ENCODE measurements around the gene IL17D. TPM values are rescaled to one million over a fixed set of nuclear protein-coding genes. Genes with fewer than 3 reads are reported as not detected.

Gene IL17D
- total and polyA plus RNA-seq, 2 experiments from 2014 or later = 1.6 to 2.3 TPM

DNA sequence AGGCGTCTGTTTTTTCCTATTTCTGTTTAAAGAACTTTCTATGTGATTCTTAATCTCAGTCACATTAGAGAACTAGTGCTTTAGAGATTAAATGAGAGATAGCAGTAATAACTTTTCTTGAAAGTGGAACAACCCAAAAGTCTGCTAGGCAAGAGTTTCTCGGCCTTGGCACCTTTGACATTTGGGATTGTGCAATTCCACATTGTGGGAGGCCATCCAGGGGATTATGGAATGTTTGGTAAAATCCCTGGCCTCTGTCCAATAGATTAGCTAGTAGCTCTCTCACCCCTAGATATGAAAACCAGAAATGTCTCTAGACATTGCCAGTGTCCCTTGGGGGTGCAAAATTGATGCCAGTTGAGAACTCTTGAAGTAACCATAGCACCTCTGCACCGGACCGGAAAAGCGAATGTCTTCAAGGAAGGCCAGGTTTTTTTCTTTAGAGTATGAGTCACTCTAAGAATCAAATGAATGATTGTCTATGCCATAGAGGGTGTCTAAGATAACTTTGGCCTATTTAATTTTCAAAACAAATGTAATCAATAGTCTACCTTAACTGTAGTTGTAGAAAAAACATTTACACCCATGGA lies 45.0 kb upstream of the IL17D start (continued):
- TF ChIP-seq, protein P1, sequence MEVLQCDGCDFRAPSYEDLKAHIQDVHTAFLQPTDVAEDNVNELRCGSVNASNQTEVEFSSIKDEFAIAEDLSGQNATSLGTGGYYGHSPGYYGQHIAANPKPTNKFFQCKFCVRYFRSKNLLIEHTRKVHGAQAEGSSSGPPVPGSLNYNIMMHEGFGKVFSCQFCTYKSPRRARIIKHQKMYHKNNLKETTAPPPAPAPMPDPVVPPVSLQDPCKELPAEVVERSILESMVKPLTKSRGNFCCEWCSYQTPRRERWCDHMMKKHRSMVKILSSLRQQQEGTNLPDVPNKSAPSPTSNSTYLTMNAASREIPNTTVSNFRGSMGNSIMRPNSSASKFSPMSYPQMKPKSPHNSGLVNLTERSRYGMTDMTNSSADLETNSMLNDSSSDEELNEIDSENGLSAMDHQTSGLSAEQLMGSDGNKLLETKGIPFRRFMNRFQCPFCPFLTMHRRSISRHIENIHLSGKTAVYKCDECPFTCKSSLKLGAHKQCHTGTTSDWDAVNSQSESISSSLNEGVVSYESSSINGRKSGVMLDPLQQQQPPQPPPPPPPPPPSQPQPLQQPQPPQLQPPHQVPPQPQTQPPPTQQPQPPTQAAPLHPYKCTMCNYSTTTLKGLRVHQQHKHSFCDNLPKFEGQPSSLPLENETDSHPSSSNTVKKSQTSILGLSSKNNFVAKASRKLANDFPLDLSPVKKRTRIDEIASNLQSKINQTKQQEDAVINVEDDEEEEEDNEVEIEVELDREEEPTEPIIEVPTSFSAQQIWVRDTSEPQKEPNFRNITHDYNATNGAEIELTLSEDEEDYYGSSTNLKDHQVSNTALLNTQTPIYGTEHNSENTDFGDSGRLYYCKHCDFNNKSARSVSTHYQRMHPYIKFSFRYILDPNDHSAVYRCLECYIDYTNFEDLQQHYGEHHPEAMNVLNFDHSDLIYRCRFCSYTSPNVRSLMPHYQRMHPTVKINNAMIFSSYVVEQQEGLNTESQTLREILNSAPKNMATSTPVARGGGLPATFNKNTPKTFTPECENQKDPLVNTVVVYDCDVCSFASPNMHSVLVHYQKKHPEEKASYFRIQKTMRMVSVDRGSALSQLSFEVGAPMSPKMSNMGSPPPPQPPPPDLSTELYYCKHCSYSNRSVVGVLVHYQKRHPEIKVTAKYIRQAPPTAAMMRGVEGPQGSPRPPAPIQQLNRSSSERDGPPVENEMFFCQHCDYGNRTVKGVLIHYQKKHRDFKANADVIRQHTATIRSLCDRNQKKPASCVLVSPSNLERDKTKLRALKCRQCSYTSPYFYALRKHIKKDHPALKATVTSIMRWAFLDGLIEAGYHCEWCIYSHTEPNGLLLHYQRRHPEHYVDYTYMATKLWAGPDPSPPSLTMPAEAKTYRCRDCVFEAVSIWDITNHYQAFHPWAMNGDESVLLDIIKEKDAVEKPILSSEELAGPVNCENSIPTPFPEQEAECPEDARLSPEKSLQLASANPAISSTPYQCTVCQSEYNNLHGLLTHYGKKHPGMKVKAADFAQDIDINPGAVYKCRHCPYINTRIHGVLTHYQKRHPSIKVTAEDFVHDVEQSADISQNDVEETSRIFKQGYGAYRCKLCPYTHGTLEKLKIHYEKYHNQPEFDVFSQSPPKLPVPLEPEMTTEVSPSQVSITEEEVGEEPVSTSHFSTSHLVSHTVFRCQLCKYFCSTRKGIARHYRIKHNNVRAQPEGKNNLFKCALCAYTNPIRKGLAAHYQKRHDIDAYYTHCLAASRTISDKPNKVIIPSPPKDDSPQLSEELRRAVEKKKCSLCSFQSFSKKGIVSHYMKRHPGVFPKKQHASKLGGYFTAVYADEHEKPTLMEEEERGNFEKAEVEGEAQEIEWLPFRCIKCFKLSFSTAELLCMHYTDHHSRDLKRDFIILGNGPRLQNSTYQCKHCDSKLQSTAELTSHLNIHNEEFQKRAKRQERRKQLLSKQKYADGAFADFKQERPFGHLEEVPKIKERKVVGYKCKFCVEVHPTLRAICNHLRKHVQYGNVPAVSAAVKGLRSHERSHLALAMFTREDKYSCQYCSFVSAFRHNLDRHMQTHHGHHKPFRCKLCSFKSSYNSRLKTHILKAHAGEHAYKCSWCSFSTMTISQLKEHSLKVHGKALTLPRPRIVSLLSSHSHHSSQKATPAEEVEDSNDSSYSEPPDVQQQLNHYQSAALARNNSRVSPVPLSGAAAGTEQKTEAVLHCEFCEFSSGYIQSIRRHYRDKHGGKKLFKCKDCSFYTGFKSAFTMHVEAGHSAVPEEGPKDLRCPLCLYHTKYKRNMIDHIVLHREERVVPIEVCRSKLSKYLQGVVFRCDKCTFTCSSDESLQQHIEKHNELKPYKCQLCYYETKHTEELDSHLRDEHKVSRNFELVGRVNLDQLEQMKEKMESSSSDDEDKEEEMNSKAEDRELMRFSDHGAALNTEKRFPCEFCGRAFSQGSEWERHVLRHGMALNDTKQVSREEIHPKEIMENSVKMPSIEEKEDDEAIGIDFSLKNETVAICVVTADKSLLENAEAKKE (CRISPR knock-in tag; IDR thresholded peaks at IDR 0.05) = no peak

DNA sequence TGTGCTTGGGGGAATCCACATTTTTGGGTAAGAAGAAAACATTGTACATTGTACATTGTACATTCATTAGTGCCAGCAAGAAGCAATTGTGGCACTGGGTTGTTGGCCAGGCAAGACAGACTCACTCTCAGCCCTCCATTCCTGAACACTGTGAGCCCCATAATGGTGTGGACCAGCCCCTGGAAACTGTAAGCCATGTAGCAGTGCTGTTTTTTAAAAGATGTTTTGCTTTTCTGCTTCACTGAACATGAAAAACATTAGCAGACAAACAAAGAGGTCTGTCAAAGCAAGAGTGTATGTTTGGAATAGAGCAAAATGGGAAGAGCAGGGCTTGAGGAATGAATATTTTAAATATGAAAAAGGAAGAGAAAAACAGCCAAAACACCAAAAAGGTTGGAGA lies 39.1 kb upstream of the IL17D start:
- H3K4me3 Mint-ChIP-seq = no peak overlapping the region
- H3K27me3 Mint-ChIP-seq (ENCODE audit: insufficient read depth, low read depth, poor library complexity) = no peaks in the 10 kb centered on the region
- no peak overlapping the region for H3K4me3 ChIP-seq
- no peak overlapping the region for H3K4me2 ChIP-seq
- H3K9me3 Mint-ChIP-seq = no peaks in the 10 kb centered on the region; the same call in 2 of the 3 replicates
- H3K27ac Mint-ChIP-seq = no peak overlapping the region
- H3K27me3 ChIP-seq (ENCODE audit: insufficient read depth) = no peaks in the 10 kb centered on the region
- H3K9me2 ChIP-seq (ENCODE audit: insufficient read depth) = no peaks in the 10 kb centered on the region
- ATAC-seq = no peak
- H3F3A ChIP-seq (replicated peaks; ENCODE audit: low read depth) = no peaks in the 10 kb centered on the region
- H3K36me3 ChIP-seq (ENCODE audit: insufficient read depth) = no peaks in the 10 kb centered on the region
- H3K4me1 ChIP-seq (ENCODE audit: insufficient read depth) = no peaks in the 10 kb centered on the region
- H3K36me3 Mint-ChIP-seq (ENCODE audit: low read depth) = no peaks in the 10 kb centered on the region
- no peaks in the 10 kb centered on the region for H3K4me1 Mint-ChIP-seq
- H4K20me1 ChIP-seq (replicated peaks; ENCODE audit: insufficient read depth) = no peaks in the 10 kb centered on the region
- H3K27ac ChIP-seq (ENCODE audit: low read depth) = no peak overlapping the region
- H2AFZ ChIP-seq = no peak overlapping the region
- no peaks in the 10 kb centered on the region for H3K79me2 ChIP-seq (replicated peaks; ENCODE audit: insufficient read depth)
- no peak for DNase-seq (ENCODE audit: low spot score)
- no peak for TF ChIP-seq NANOG (IDR thresholded peaks at IDR 0.05; ENCODE audit: borderline replicate concordance)
- no peak for TF ChIP-seq CREB1 (CRISPR knock-in tag; IDR thresholded peaks at IDR 0.05; ENCODE audit: low read depth)
- no peak for TF ChIP-seq EZH2phosphoT487 (IDR thresholded peaks at IDR 0.05; ENCODE audit: unreplicated experiment)
- TF ChIP-seq, protein P1 (CRISPR knock-in tag; IDR thresholded peaks at IDR 0.05) = no peak
- TF ChIP-seq, protein P2, sequence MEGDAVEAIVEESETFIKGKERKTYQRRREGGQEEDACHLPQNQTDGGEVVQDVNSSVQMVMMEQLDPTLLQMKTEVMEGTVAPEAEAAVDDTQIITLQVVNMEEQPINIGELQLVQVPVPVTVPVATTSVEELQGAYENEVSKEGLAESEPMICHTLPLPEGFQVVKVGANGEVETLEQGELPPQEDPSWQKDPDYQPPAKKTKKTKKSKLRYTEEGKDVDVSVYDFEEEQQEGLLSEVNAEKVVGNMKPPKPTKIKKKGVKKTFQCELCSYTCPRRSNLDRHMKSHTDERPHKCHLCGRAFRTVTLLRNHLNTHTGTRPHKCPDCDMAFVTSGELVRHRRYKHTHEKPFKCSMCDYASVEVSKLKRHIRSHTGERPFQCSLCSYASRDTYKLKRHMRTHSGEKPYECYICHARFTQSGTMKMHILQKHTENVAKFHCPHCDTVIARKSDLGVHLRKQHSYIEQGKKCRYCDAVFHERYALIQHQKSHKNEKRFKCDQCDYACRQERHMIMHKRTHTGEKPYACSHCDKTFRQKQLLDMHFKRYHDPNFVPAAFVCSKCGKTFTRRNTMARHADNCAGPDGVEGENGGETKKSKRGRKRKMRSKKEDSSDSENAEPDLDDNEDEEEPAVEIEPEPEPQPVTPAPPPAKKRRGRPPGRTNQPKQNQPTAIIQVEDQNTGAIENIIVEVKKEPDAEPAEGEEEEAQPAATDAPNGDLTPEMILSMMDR (conservative IDR thresholded peaks at IDR 0.05; ENCODE audit: low read depth in 2 of 2) = no peak
- TF ChIP-seq JUNB (IDR thresholded peaks at IDR 0.05; ENCODE audit: unreplicated experiment) = no peak
- TF ChIP-seq POLR2AphosphoS5 (IDR thresholded peaks at IDR 0.05; ENCODE audit: low read depth) = no peak
- TF ChIP-seq ZNF331 (CRISPR knock-in tag; IDR thresholded peaks at IDR 0.05; ENCODE audit: low read depth) = no peak

All from GM23338 (cell line).